KMS-11 (cell line): ENCODE results near the gene UBE2L5.

Source experiments
- H2AFZ ChIP-seq: fragments of 200-600 bp; sonication (generic); 2 replicates; pipeline ENCODE4 v1.6.1; 2016; ENCODE audit warnings: antibody characterized with exemption, mixed run types, low read depth
- H3K27ac ChIP-seq: fragments of 200-600 bp; sonication (generic); 2 replicates; pipeline ENCODE4 v1.6.1; 2016; ENCODE audit warnings: mild to moderate bottlenecking, mixed run types
- H3K27me3 ChIP-seq: fragments of 200-600 bp; sonication (generic); 2 replicates; pipeline ENCODE4 v1.6.1; 2017; ENCODE audit warnings: mild to moderate bottlenecking, low read depth, mixed run types, moderate library complexity; ENCODE audit not compliant: insufficient read depth
- H3K36me3 ChIP-seq: fragments of 200-600 bp; sonication (generic); 2 replicates; pipeline ENCODE4 v1.6.1; 2017; ENCODE audit warnings: mild to moderate bottlenecking, mixed run types; ENCODE audit not compliant: insufficient read depth
- H3K4me1 ChIP-seq: fragments of 200-600 bp; sonication (generic); 2 replicates; pipeline ENCODE4 v1.6.1; 2016; ENCODE audit warnings: mild to moderate bottlenecking, low read depth, mixed run types; ENCODE audit not compliant: poor library complexity, severe bottlenecking
- H3K4me2 ChIP-seq: fragments of 200-600 bp; sonication (generic); 2 replicates; pipeline ENCODE4 v1.7.0; 2016; ENCODE audit warnings: mild to moderate bottlenecking, mixed run types
- H3K4me3 ChIP-seq: fragments of 200-600 bp; sonication (generic); IDR thresholded peaks from 2 replicates; pipeline ENCODE4 v1.6.1; 2017; ENCODE audit warnings: low read depth, low read length, mixed read lengths; ENCODE audit not compliant: insufficient read depth
- H3K79me2 ChIP-seq: fragments of 200-600 bp; sonication (generic); 2 replicates; pipeline ENCODE4 v1.6.1; 2016; ENCODE audit warnings: low read depth, mixed run types; ENCODE audit not compliant: insufficient read depth
- H3K9ac ChIP-seq: fragments of 200-600 bp; sonication (generic); 2 replicates; pipeline ENCODE4 v1.6.1; 2016; ENCODE audit warnings: mild to moderate bottlenecking, mixed run types
- H4K20me1 ChIP-seq: fragments of 200-600 bp; sonication (generic); 2 replicates; pipeline ENCODE4 v1.6.1; 2016; ENCODE audit warnings: mild to moderate bottlenecking, mixed run types; ENCODE audit not compliant: insufficient read depth
- TF ChIP-seq, protein P1 (sequence below): fragments of 200-600 bp; sonication (generic); conservative IDR thresholded peaks from 2 replicates; pipeline ENCODE4 v1.6.1; 2017; ENCODE audit warnings: low read depth, mild to moderate bottlenecking, antibody characterized with exemption, low read length, moderate library complexity, mixed read lengths

Gene UBE2L5

GRCh38 chr13:30466358-30466714 lies 44.0 kb downstream of the UBE2L5 start:
- Histone ChIP-seq H3K27ac (peak overlapping the region; percentile 97), H3K9ac (peak overlapping the region; percentile 95), H4K20me1 (no peaks in the 10 kb centered on the region), H3K4me2 (peak overlapping the region; percentile 96), H3K79me2 (peaks cover 27% of the 10 kb centered on the region), H3K27me3 (no peaks in the 10 kb centered on the region), H3K36me3 (peaks cover 9% of the 10 kb centered on the region; the same call in 1 of the 2 replicates), H3K4me3 (no peak overlapping the region), H2AFZ (peak overlapping the region; percentile 27; the same call in 1 of the 2 replicates), H3K4me1 (peaks cover 34% of the 10 kb centered on the region)
- TF ChIP-seq, protein P1, sequence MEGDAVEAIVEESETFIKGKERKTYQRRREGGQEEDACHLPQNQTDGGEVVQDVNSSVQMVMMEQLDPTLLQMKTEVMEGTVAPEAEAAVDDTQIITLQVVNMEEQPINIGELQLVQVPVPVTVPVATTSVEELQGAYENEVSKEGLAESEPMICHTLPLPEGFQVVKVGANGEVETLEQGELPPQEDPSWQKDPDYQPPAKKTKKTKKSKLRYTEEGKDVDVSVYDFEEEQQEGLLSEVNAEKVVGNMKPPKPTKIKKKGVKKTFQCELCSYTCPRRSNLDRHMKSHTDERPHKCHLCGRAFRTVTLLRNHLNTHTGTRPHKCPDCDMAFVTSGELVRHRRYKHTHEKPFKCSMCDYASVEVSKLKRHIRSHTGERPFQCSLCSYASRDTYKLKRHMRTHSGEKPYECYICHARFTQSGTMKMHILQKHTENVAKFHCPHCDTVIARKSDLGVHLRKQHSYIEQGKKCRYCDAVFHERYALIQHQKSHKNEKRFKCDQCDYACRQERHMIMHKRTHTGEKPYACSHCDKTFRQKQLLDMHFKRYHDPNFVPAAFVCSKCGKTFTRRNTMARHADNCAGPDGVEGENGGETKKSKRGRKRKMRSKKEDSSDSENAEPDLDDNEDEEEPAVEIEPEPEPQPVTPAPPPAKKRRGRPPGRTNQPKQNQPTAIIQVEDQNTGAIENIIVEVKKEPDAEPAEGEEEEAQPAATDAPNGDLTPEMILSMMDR: no peak

DNA sequence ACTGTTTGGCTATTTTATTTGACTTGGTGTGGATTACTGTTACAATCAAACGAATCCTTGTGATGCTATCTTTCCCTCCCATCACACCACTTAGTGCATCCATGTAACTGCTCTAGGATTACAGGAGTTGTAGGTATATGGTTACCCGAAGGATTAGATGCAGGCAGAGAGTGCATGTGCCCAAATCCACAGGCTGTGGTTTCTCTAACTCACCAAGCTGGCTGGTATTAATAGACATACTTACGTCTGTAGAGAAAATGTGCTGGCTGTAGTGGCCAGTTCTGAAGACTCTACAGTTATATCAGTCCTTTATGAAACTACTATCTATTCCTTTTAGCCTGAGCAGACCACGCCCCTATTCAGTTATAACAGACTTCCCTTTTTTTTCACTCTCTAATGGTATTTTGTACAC lies 44.6 kb downstream of the UBE2L5 start:
- Histone ChIP-seq H3K4me3 (no peak overlapping the region), H2AFZ (peak overlapping the region; percentile 27; the same call in 1 of the 2 replicates), H3K79me2 (peaks cover 23% of the 10 kb centered on the region), H3K27ac (peak overlapping the region; percentile 97), H3K4me1 (peaks cover 33% of the 10 kb centered on the region), H3K27me3 (no peaks in the 10 kb centered on the region), H3K9ac (peak overlapping the region; percentile 95), H3K36me3 (peaks cover 3% of the 10 kb centered on the region; the same call in 1 of the 2 replicates), H3K4me2 (peak overlapping the region; percentile 96), H4K20me1 (no peaks in the 10 kb centered on the region)
- TF ChIP-seq, protein P1: no peak

GRCh38 chr13:30473675-30474074 lies 51.4 kb downstream of the UBE2L5 start:
- H3K4me2 ChIP-seq: no peak overlapping the region
- peaks cover 1% of the 10 kb centered on the region for H3K4me1 ChIP-seq
- TF ChIP-seq, protein P1: no peak
- H3K27ac ChIP-seq: no peak overlapping the region
- H3K4me3 ChIP-seq: no peak overlapping the region
- no peaks in the 10 kb centered on the region for H3K36me3 ChIP-seq
- no peaks in the 10 kb centered on the region for H3K27me3 ChIP-seq
- no peaks in the 10 kb centered on the region for H3K79me2 ChIP-seq
- H2AFZ ChIP-seq: no peak overlapping the region
- no peaks in the 10 kb centered on the region for H4K20me1 ChIP-seq
- H3K9ac ChIP-seq: no peak overlapping the region

- Histone ChIP-seq H3K79me2 (no peaks in the 10 kb centered on the region), H3K4me3 (no peak overlapping the region), H3K4me1 (no peaks in the 10 kb centered on the region), H3K9ac (no peak overlapping the region), H3K27ac (no peak overlapping the region), H3K27me3 (no peaks in the 10 kb centered on the region), H4K20me1 (no peaks in the 10 kb centered on the region), H3K4me2 (no peak overlapping the region), H3K36me3 (no peaks in the 10 kb centered on the region), H2AFZ (no peak overlapping the region)
- TF ChIP-seq, protein P1: no peak
Observed at GRCh38 chr13:30477346-30478195, 55.3 kb downstream of the UBE2L5 start.
